GM21360 (cell line): ENCODE measurements around the gene NUDCD3.
"Not testable (repeated sequence)": the region's sequence is repeated elsewhere in the genome, so short reads cannot be mapped to it uniquely, and the experiment has no call there.

Experiments
- ATAC-seq: cut with Tn5 transposase; IDR thresholded peaks from one replicate; pipeline ENCODE4 v1.9.1; 2021; ENCODE audit warnings: mild to moderate bottlenecking, moderate library complexity; ENCODE audit not compliant: unreplicated experiment

NUDCD3 gene

DNA sequence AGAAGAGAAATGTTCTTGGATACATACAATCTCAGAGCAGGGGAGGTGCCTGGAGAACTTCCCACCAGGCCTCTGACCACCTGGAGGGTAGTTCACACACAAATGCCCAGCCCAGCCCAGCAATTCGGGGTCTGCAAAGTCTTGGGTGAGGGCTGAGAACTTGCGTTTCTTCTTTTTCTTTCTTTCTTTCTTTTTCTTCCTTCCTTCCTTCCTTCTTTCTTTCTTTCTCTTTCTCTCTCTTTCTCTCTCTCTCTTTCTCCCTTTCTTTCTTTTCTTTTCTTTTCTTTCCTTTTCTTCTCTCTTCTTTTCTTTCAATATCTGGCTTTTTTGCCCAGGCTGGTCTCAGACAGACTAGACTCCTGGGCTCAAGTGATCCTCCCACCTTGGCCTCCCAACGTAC lies 28.3 kb upstream of the NUDCD3 start:
- ATAC-seq = no peak

- no peak for ATAC-seq
Measured at GRCh38 chr7:44517175-44517574, 26.7 kb upstream of the NUDCD3 start.

GRCh38 chr7:44515590-44516268 lies 25.3 kb upstream of the NUDCD3 start:
- ATAC-seq = no peak

- ATAC-seq = no peak
Measured at GRCh38 chr7:44512736-44513135, 22.3 kb upstream of the NUDCD3 start.

- ATAC-seq = no peak
Measured at GRCh38 chr7:44511863-44512468, 21.5 kb upstream of the NUDCD3 start.

DNA sequence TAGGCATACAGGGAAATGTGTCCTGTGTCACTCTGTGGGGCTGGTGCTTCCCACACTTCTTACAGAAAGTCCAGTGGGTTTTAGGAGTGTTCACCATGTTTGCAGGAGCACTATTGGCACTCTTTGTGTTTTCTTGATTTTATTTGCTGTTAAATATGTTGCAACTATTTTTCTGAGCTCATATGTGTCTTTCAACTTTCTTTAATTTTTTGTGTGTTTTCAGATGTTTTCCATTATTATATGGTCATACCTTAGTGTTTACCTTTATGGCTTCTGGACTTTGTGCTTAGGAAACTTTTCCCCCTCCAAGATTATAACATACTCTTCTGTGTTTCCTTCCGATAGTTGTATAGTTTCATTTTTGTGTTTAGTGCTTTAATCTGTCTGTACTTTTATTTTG lies 20.8 kb upstream of the NUDCD3 start:
- no peak for ATAC-seq

DNA sequence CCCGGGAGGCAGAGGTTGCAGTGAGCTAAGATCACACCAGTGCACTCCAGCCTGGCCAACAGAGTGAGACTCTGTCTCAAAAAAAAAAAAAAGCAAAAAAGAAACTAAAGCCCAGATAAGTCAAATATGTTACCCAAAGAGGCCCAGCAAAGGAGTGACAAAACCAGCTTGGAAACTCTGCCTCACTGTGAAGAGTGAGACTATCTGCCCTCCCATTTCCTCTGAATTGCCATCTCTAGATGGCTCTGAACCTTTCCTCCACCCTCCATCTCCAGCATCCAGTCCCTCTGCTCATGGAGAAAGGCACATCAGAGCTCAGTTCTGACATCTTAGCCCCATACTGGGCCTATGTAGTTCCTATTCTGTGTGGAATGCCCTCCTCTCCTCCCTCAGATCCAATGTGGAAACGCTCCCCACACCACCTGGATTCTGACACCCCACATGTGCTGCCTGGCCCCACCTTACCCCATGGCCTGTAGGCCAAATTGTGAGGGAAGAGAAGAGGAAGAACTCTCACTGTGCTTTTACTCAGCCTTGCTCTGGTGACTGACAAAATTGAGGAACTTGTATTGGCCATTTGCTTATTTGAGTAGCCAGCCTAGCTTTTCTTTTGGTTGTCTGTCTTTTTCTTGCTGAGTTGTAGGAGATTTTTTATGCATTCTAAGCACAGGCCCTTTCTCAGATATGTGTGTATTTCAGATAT lies 18.0 kb upstream of the NUDCD3 start:
- no peak for ATAC-seq

- ATAC-seq = not testable (repeated sequence)
Measured at GRCh38 chr7:44506592-44507288, 16.3 kb upstream of the NUDCD3 start.

GRCh38 chr7:44505595-44505994 lies 15.1 kb upstream of the NUDCD3 start:
- ATAC-seq = no peak

GRCh38 chr7:44498230-44498954 lies 7.9 kb upstream of the NUDCD3 start:
- no peak for ATAC-seq

- ATAC-seq = no peak
Measured at GRCh38 chr7:44497155-44498027, 6.9 kb upstream of the NUDCD3 start.

- ATAC-seq = no peak
Measured at GRCh38 chr7:44496385-44496784, 5.9 kb upstream of the NUDCD3 start.

DNA sequence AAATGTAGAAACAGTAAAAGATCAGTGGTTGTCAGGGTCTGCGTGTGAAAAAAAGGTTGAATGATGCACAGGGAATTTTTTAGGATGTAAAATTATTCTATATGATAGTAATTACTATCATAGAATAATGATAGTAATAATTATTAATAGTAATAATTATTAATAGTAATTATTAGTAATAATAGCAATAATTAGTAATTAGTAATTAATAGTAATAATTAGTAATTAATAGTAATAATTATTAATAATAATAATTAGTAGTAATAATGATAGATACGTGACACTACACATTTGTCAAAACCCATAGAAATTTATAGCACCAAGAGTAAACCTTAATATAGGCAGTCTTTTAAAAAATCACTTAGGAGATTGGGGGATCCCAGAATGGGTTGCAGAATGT lies 4.5 kb upstream of the NUDCD3 start:
- ATAC-seq = no peak

GRCh38 chr7:44491229-44491628 lies 771 bp upstream of the NUDCD3 start:
- ATAC-seq = no peak

GRCh38 chr7:44489955-44490350 lies 505 bp downstream of the NUDCD3 start:
- peak; percentile 18 for ATAC-seq

- no peak for ATAC-seq
Measured at GRCh38 chr7:44488955-44489354, 1.5 kb downstream of the NUDCD3 start.

GRCh38 chr7:44486693-44487092 lies 3.8 kb downstream of the NUDCD3 start:
- no peak for ATAC-seq

GRCh38 chr7:44486001-44486400 lies 4.5 kb downstream of the NUDCD3 start:
- no peak for ATAC-seq

GRCh38 chr7:44484482-44485313 lies 5.8 kb downstream of the NUDCD3 start:
- ATAC-seq = no peak
